K562 (cell line): ENCODE results near the gene MMP15. TPM values are rescaled to one million over a fixed set of nuclear protein-coding genes. Genes with fewer than 3 reads are reported as not detected.
A peak's percentile ranks its signal among the peaks of the same experiment; 100 is the strongest.

Experiments used
- ATAC-seq: fragments of 200-7000 bp; cut with Tn5 transposase; 3 replicates; pipeline ENCODE4 v1.9.1; 2020; ENCODE audit warnings: moderate library complexity
- BruUV-seq: library from RNA; stranded (reverse); fragments of 400-500 nt; replicated peaks from 2 replicates; lab custom pipeline; 2021; lab: Mats Ljungman, UMichigan
- CTCF ChIA-PET: fragments of 300-600 bp; formaldehyde crosslinking; extraction: SDS; loops from one replicate; lab custom pipeline; 2021; ENCODE audit warnings: low intra/inter-chr PET ratio; lab: Yijun Ruan, JAX
- POLR2A ChIA-PET: fragments of 300-600, 350-650 bp; sonication (Branson Sonifier 250); formaldehyde crosslinking; extraction: SDS; loops from one replicate; lab custom pipeline; 2021; ENCODE audit warnings: antibody characterized with exemption, inconsistent platforms; lab: Yijun Ruan, JAX
- DNase-seq, 4 experiments: peaks; one replicate each; pipeline versions ENCODE4 v3.0.0 to v3.0.0-alpha.2; 2011 to 2018; ENCODE audit warnings: low spot score in 3 of 4, mixed read lengths in 3 of 4; ENCODE audit errors: extremely low read depth in 1 of 4
- FAIRE-seq: peaks from 2 replicates; lab custom pipeline; 2011; peaks lifted over from hg19 to GRCh38; lab: Jason Lieb, UNC
- H2AFZ ChIP-seq: 2 replicates; pipeline ENCODE4 v1.6.0; 2011; ENCODE audit warnings: low read depth, low read length, control low read depth, inconsistent platforms
- H3K27ac ChIP-seq: fragments of 200-600 bp; 3 replicates; pipeline ENCODE4 v1.8.0; 2011; ENCODE audit warnings: low read depth, mild to moderate bottlenecking, control low read depth, inconsistent platforms, low read length, moderate library complexity, mixed read lengths; ENCODE audit errors: extremely low read depth
- H3K27me3 ChIP-seq, 2 experiments: fragments of 300-600 bp in 1 of 2; 2 replicates in 1 of 2; 3 replicates in 1 of 2; pipeline versions ENCODE4 v1.6.0 to v1.8.0; 2011; ENCODE audit warnings: inconsistent platforms in 2 of 2, low read length in 2 of 2, mild to moderate bottlenecking in 1 of 2, mixed read lengths in 1 of 2, moderate library complexity in 1 of 2; ENCODE audit not compliant: control insufficient read depth in 2 of 2, insufficient read depth in 2 of 2
- H3K36me3 ChIP-seq: fragments of 300-600 bp; 3 replicates; pipeline ENCODE4 v1.8.0; 2011; ENCODE audit warnings: mild to moderate bottlenecking, low read length, inconsistent platforms; ENCODE audit not compliant: control insufficient read depth, insufficient read depth
- H3K4me1 ChIP-seq, 2 experiments: fragments of 200-600 bp in 1 of 2; replicated peaks in 1 of 2; 2 replicates in 1 of 2; 3 replicates in 1 of 2; pipeline versions ENCODE4 v1.5.1 to v1.8.0; 2011; ENCODE audit warnings: inconsistent platforms in 2 of 2, low read length in 2 of 2, mild to moderate bottlenecking in 1 of 2, mixed read lengths in 1 of 2, moderate library complexity in 1 of 2; ENCODE audit not compliant: control insufficient read depth in 2 of 2, insufficient read depth in 2 of 2
- H3K4me2 ChIP-seq: 2 replicates; pipeline ENCODE4 v1.6.1; 2011; ENCODE audit warnings: low read length, control low read depth, inconsistent platforms, mixed read lengths; ENCODE audit not compliant: insufficient read depth
- H3K4me3 ChIP-seq: fragments of 200-600 bp; sonication (generic), shearing (Covaris generic); 2 replicates; pipeline ENCODE4 v1.5.1; 2016; ENCODE audit warnings: control low read depth, inconsistent platforms
- H3K79me2 ChIP-seq: fragments of 200-600 bp; 3 replicates; pipeline ENCODE4 v1.8.0; 2011; ENCODE audit warnings: low read length, inconsistent platforms; ENCODE audit not compliant: control insufficient read depth, insufficient read depth
- H3K9ac ChIP-seq, 2 experiments: 2 replicates each; pipeline versions ENCODE4 v1.6.0 to v1.6.1; 2011; ENCODE audit warnings: low read depth in 2 of 2, low read length in 2 of 2, control low read depth in 1 of 2, inconsistent platforms in 1 of 2, mild to moderate bottlenecking in 1 of 2, mixed read lengths in 1 of 2; ENCODE audit not compliant: insufficient read depth in 1 of 2
- H3K9me1 ChIP-seq: one replicate; pipeline ENCODE4 v1.6.0; 2011; ENCODE audit warnings: inconsistent platforms, mild to moderate bottlenecking, low read length, moderate library complexity; ENCODE audit not compliant: control insufficient read depth, insufficient read depth
- H3K9me3 ChIP-seq: replicated peaks from 2 replicates; pipeline ENCODE4 v1.5.1; 2011; ENCODE audit warnings: low read depth, low read length, inconsistent platforms; ENCODE audit not compliant: control insufficient read depth, insufficient read depth
- H4K20me1 ChIP-seq: replicated peaks from 2 replicates; pipeline ENCODE4 v1.6.1; 2011; ENCODE audit warnings: low read length, inconsistent platforms, mixed read lengths; ENCODE audit not compliant: control insufficient read depth, insufficient read depth
- COPS2 ChIP-seq: fragments of 450-650 bp; conservative IDR thresholded peaks from 2 replicates; pipeline ENCODE4 v1.6.1; 2016; ENCODE audit warnings: mild to moderate bottlenecking, moderate library complexity
- CTCFL ChIP-seq: IDR thresholded peaks from 2 replicates; pipeline ENCODE4 v1.6.1; 2011; ENCODE audit warnings: borderline replicate concordance, low read depth, mild to moderate bottlenecking, moderate library complexity, low read length; ENCODE audit not compliant: insufficient read depth, poor library complexity, severe bottlenecking
- CUX1 ChIP-seq: fragments of 200-800 bp; sonication (Bioruptor generic); IDR thresholded peaks from 2 replicates; pipeline ENCODE4 v1.6.1; 2016; ENCODE audit warnings: missing genetic modification characterization, missing compliant biosample characterization
- ETS2 ChIP-seq: IDR thresholded peaks from 2 replicates; pipeline ENCODE4 v1.6.1; 2016; ENCODE audit warnings: borderline replicate concordance, missing genetic modification characterization, mild to moderate bottlenecking, moderate library complexity, missing compliant biosample characterization; ENCODE audit not compliant: poor library complexity, severe bottlenecking
- HMGN3 ChIP-seq: IDR thresholded peaks from 2 replicates; pipeline ENCODE4 v1.6.1; 2011; ENCODE audit warnings: borderline replicate concordance, low read depth, mild to moderate bottlenecking, mixed read lengths, low read length; ENCODE audit not compliant: insufficient read length; ENCODE audit errors: extremely low read depth
- MAZ ChIP-seq, 2 experiments: fragments of 450-650 bp in 1 of 2; sonication (generic) in 1 of 2; formaldehyde crosslinking; IDR thresholded peaks in 1 of 2; conservative IDR thresholded peaks in 1 of 2; 2 replicates each; pipeline versions ENCODE4 v1.4.0 to v1.5.0; 2020; ENCODE audit warnings: mild to moderate bottlenecking in 1 of 2, missing genetic modification reagents in 1 of 2
- MYNN ChIP-seq, 2 experiments: sonication (generic); formaldehyde crosslinking in 1 of 2; IDR thresholded peaks; 2 replicates each; pipeline versions ENCODE4 v1.5.0 to v1.6.1; 2016 to 2020; ENCODE audit warnings: antibody characterized with exemption in 1 of 2, missing genetic modification reagents in 1 of 2
- NCOR1 ChIP-seq: fragments of 450-650 bp; IDR thresholded peaks from 2 replicates; pipeline ENCODE4 v1.6.1; 2016; ENCODE audit warnings: mild to moderate bottlenecking, moderate library complexity
- ZBTB49 ChIP-seq: sonication (generic); formaldehyde crosslinking; IDR thresholded peaks from 2 replicates; pipeline ENCODE4 v1.8.0; 2022; ENCODE audit warnings: missing genetic modification reagents, mild to moderate bottlenecking, borderline replicate concordance
- ZNF217 ChIP-seq: sonication (generic); formaldehyde crosslinking; IDR thresholded peaks from 2 replicates; pipeline ENCODE4 v1.8.0; 2022; ENCODE audit warnings: mild to moderate bottlenecking, missing genetic modification reagents
- WGBS: fragments of 100-300 bp; shearing (Covaris generic); methylation state at CpG from one replicate; pipeline ENCODE4 v1.1.6; 2016; ENCODE audit warnings: low coverage, mixed read lengths; ENCODE audit not compliant: insufficient coverage; ENCODE audit errors: missing lambda C conversion rate; 5-methylcytosine and 5-hydroxymethylcytosine counted together
- in situ Hi-C: fragments of 300-500 bp; cut with MboI; formaldehyde crosslinking; loops from 4 replicates; pipeline ENCODE4 v1.15.0; 2018; ENCODE audit warnings: inconsistent platforms, mixed read lengths
- intact Hi-C: fragments of 100-400 bp; cut with micrococcal nuclease; formaldehyde crosslinking; loops from 2 replicates; pipeline ENCODE4 v1.14.2; 2022
- polyA plus RNA-seq, 8 experiments: library from polyadenylated mRNA; depleted of rRNA in 4 of 8; stranded (reverse) in 5 of 8; unstranded in 3 of 8; fragments of >200 nt; fragmentation: Nextera tagmentation in 2 of 8; fragmentation: Illumina TruSeq in 1 of 8; extraction: Ambion mirVana in 2 of 8; extraction: Trizol in 1 of 8; gene quantifications; 2 replicates each; pipeline versions ENCODE4 v1.2.1 to v1.2.3, GENCODE V29; 2011 to 2014; ENCODE audit warnings: inconsistent platforms in 1 of 8, missing spikeins in 1 of 8
- total RNA-seq, 7 experiments: library from RNA; depleted of rRNA in 6 of 7; stranded (reverse); fragments of >200 nt in 6 of 7; fragmentation: Illumina TruSeq in 2 of 7; extraction: Trizol in 2 of 7; gene quantifications; 2 replicates each; pipeline versions ENCODE4 v1.2.1 to v1.2.3, GENCODE V29; 2011 to 2021; ENCODE audit warnings: low replicate concordance in 1 of 7

The MMP15 gene
- total and polyA plus RNA-seq, 9 of the 15 experiments (the other 6 are each of a cell fraction or from before 2014, with no cell fraction given): 0.01 to 20.4 (median 5.5) TPM

DNA sequence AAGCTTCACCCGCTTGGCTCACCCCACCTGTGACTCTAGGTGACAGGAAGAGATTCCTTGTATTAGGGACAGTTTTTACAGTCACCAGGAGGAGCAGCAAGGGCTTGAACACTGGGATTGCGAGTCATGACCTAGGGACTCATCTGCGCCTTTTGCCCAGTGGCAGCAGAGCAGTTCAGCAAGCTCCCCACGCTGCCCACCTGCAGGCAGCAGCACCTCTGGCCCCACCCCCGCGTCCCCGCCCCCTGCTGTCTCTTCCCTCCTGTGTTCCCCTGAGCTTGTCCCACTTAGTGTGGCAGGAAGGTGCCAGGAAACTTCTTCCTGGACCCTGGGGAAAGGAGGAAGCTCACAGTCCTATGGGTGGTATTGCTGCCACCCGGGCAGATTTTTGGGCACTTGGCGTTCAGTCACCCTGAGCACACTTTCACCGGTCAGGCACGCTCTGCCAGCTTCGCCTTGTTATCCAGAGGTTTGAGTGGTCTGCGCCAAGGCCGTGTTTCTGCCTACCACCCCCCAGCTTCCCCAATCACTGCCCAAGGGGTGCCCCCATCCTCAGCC lies 8.7 kb downstream of the MMP15 start:
- DNase-seq (peak in 2 of 4 experiments; percentile 33 to 42), FAIRE-seq (no peak), ATAC-seq (no peak)
- intact Hi-C loops: no loop called here
- Histone ChIP-seq H3K9ac (peak overlapping the region in 1 of 2 experiments; percentile 57; a peak in 1 of 4 replicates), H3K9me1 (peaks cover 16% of the 10 kb centered on the region), H3K27ac (no peak overlapping the region), H3K36me3 (peaks cover 16% of the 10 kb centered on the region; the same call in 2 of the 3 replicates), H3K9me3 (no peaks in the 10 kb centered on the region), H3K4me3 (no peak overlapping the region), H4K20me1 (peaks cover 17% of the 10 kb centered on the region), H3K27me3 (no peaks in the 10 kb centered on the region), H2AFZ (no peak overlapping the region), H3K4me1 (peaks cover 33 to 55% of the 10 kb centered on the region in 2 experiments), H3K79me2 (peaks cover 3% of the 10 kb centered on the region; the same call in 1 of the 3 replicates), H3K4me2 (peak overlapping the region; percentile 41; the same call in 1 of the 2 replicates)
- in situ Hi-C loops: loop anchor here (5.0 kb wide), 1 partner anchor 83 kb away; no protein-coding TSS in a partner anchor
- POLR2A ChIA-PET: interaction anchor here (0.7 kb wide), 1 partner anchor 75 kb away, joined by 3 read pairs; no protein-coding TSS in a partner anchor
- no TSS peak for BruUV-seq
- CTCF ChIA-PET: no interaction called here
- WGBS: 62% methylated on average over 6 of the region's 14 CpGs
- TF ChIP-seq CUX1 (no peak), MYNN (IDR thresholded peaks at IDR 0.05) (no peak), MYNN (CRISPR knock-in tag; IDR thresholded peaks at IDR 0.05) (no peak), ZNF217 (CRISPR knock-in tag) (no peak), ETS2 (no peak), HMGN3 (no peak), MAZ (CRISPR knock-in tag; conservative IDR thresholded peaks at IDR 0.05 in 1 of 2, IDR thresholded peaks at IDR 0.05 in 1 of 2) (no peak), CTCFL (no peak), ZBTB49 (CRISPR knock-in tag) (no peak), COPS2 (no peak), NCOR1 (no peak)
